Testis (tissue), 2 donors: ENCODE measurements around the gene LCP2.

Source experiments
- CTCF ChIP-seq, 3 experiments: fragments of 450-650 bp in 2 of 3; fragments of 200-600 bp in 1 of 3; sonication (generic) in 1 of 3; IDR thresholded peaks; one replicate each; pipeline ENCODE4 v1.5.1; 2016 to 2019; ENCODE audit warnings: antibody characterized with exemption in 3 of 3, mild to moderate bottlenecking in 2 of 3, moderate library complexity in 1 of 3
- POLR2A ChIP-seq: fragments of 450-650 bp; IDR thresholded peaks from one replicate; pipeline ENCODE4 v1.6.1; 2017; ENCODE audit warnings: antibody characterized with exemption, mild to moderate bottlenecking, moderate library complexity

- TF ChIP-seq CTCF (IDR thresholded peaks at IDR 0.05) (no peak), POLR2A (no peak)
Observed at GRCh38 chr5:170252720-170253350, 44.7 kb downstream of the LCP2 start.
